GM23248 (cell line): ENCODE results near the gene EFCAB13.
"Not testable (repeated sequence)": the region's sequence is repeated elsewhere in the genome, so short reads cannot be mapped to it uniquely, and the experiment has no call there.

Experiments
- EZH2 ChIP-seq: fragments of 200-600 bp; sonication (generic); IDR thresholded peaks from 2 replicates; pipeline ENCODE4 v1.6.1; 2018; ENCODE audit warnings: antibody characterized with exemption, mild to moderate bottlenecking; ENCODE audit not compliant: insufficient read depth, poor library complexity, severe bottlenecking
- EZH2phosphoT487 ChIP-seq: fragments of 200-600 bp; sonication (generic); IDR thresholded peaks from 2 replicates; pipeline ENCODE4 v1.6.1; 2018; ENCODE audit warnings: antibody characterized with exemption, moderate library complexity, mild to moderate bottlenecking, low read depth; ENCODE audit not compliant: insufficient read depth

GRCh38 chr17:47425233-47425632 lies 101.5 kb downstream of the EFCAB13 start:
- not testable (repeated sequence) for TF ChIP-seq EZH2, EZH2phosphoT487
